ENCODE measurements around the gene FAHD1. TPM values are rescaled to one million over a fixed set of nuclear protein-coding genes. Genes with fewer than 3 reads are reported as not detected.

FAHD1 gene
- total RNA-seq, 1 donor from 2014 or later: 26.5 TPM

GRCh38 chr16:1858189-1858865 is 31.3 kb downstream of the FAHD1 start:
- no peaks in the 10 kb centered on the region for H3K36me3 Mint-ChIP-seq (ENCODE audit: unreplicated experiment)
- no peak overlapping the region for H3K4me3 Mint-ChIP-seq (ENCODE audit: unreplicated experiment)
- H3K4me1 Mint-ChIP-seq (ENCODE audit: low read depth, unreplicated experiment): no peaks in the 10 kb centered on the region
- H3K27me3 Mint-ChIP-seq (ENCODE audit: unreplicated experiment): peaks cover 22% of the 10 kb centered on the region
- no peak for DNase-seq
- no peaks in the 10 kb centered on the region for H3K9me3 Mint-ChIP-seq (ENCODE audit: unreplicated experiment)
- TF ChIP-seq CTCF (IDR thresholded peaks at IDR 0.05; ENCODE audit: partially characterized antibody, unreplicated experiment): no peak
- no peak overlapping the region for H3K27ac Mint-ChIP-seq (ENCODE audit: unreplicated experiment)

- Mint-ChIP-seq H3K27ac (ENCODE audit: unreplicated experiment) (no peak overlapping the region), H3K4me1 (ENCODE audit: low read depth, unreplicated experiment) (no peaks in the 10 kb centered on the region), H3K9me3 (ENCODE audit: unreplicated experiment) (no peaks in the 10 kb centered on the region), H3K36me3 (ENCODE audit: unreplicated experiment) (no peaks in the 10 kb centered on the region), H3K4me3 (ENCODE audit: unreplicated experiment) (no peak overlapping the region), H3K27me3 (ENCODE audit: unreplicated experiment) (peaks cover 20% of the 10 kb centered on the region)
- no peak for DNase-seq
- no peak for TF ChIP-seq CTCF (IDR thresholded peaks at IDR 0.05; ENCODE audit: partially characterized antibody, unreplicated experiment)
Observed at GRCh38 chr16:1859650-1860049, 32.6 kb downstream of the FAHD1 start.

GRCh38 chr16:1861730-1862129 is 34.7 kb downstream of the FAHD1 start:
- TF ChIP-seq CTCF (IDR thresholded peaks at IDR 0.05; ENCODE audit: partially characterized antibody, unreplicated experiment): no peak
- Mint-ChIP-seq H3K27me3 (ENCODE audit: unreplicated experiment) (peaks cover 15% of the 10 kb centered on the region), H3K4me1 (ENCODE audit: low read depth, unreplicated experiment) (no peaks in the 10 kb centered on the region), H3K27ac (ENCODE audit: unreplicated experiment) (no peak overlapping the region), H3K9me3 (ENCODE audit: unreplicated experiment) (no peaks in the 10 kb centered on the region), H3K4me3 (ENCODE audit: unreplicated experiment) (no peak overlapping the region), H3K36me3 (ENCODE audit: unreplicated experiment) (no peaks in the 10 kb centered on the region)
- DNase-seq: no peak

GRCh38 chr16:1862394-1862793 is 35.4 kb downstream of the FAHD1 start:
- H3K27ac Mint-ChIP-seq (ENCODE audit: unreplicated experiment): no peak overlapping the region
- H3K27me3 Mint-ChIP-seq (ENCODE audit: unreplicated experiment): peaks cover 11% of the 10 kb centered on the region
- H3K36me3 Mint-ChIP-seq (ENCODE audit: unreplicated experiment): no peaks in the 10 kb centered on the region
- H3K4me3 Mint-ChIP-seq (ENCODE audit: unreplicated experiment): no peak overlapping the region
- no peaks in the 10 kb centered on the region for H3K4me1 Mint-ChIP-seq (ENCODE audit: low read depth, unreplicated experiment)
- no peak for TF ChIP-seq CTCF (IDR thresholded peaks at IDR 0.05; ENCODE audit: partially characterized antibody, unreplicated experiment)
- H3K9me3 Mint-ChIP-seq (ENCODE audit: unreplicated experiment): no peaks in the 10 kb centered on the region
- no peak for DNase-seq

- Mint-ChIP-seq H3K4me3 (ENCODE audit: unreplicated experiment) (no peak overlapping the region), H3K36me3 (ENCODE audit: unreplicated experiment) (no peaks in the 10 kb centered on the region), H3K27ac (ENCODE audit: unreplicated experiment) (no peak overlapping the region), H3K4me1 (ENCODE audit: low read depth, unreplicated experiment) (no peaks in the 10 kb centered on the region), H3K9me3 (ENCODE audit: unreplicated experiment) (no peaks in the 10 kb centered on the region), H3K27me3 (ENCODE audit: unreplicated experiment) (peaks cover 5% of the 10 kb centered on the region)
- no peak for DNase-seq
- TF ChIP-seq CTCF (IDR thresholded peaks at IDR 0.05; ENCODE audit: partially characterized antibody, unreplicated experiment): peak; percentile 88
Observed at GRCh38 chr16:1863681-1864460, 36.9 kb downstream of the FAHD1 start.
